H1 (cell line): ENCODE results near the gene DNAJA3. TPM values are rescaled to one million over a fixed set of nuclear protein-coding genes. Genes with fewer than 3 reads are reported as not detected.

Experiments
- CTCF ChIA-PET: fragments of 300-600 bp; sonication (Branson Sonifier 250); formaldehyde crosslinking; loops from one replicate; lab custom pipeline; 2021; ENCODE audit not compliant: partially characterized antibody; lab: Charles Lee
- POLR2A ChIA-PET: fragments of 300-600 bp; sonication (Branson Sonifier 250); formaldehyde crosslinking; loops from one replicate; lab custom pipeline; 2021; ENCODE audit warnings: inconsistent platforms; ENCODE audit not compliant: partially characterized antibody; lab: Charles Lee
- DNase-seq, 2 experiments: peaks; one replicate each; pipeline versions ENCODE4 v3.0.0 to v3.0.0-alpha.2; 2010 to 2022; ENCODE audit warnings: low spot score in 2 of 2, low read depth in 1 of 2, mixed read lengths in 1 of 2
- FAIRE-seq: peaks from 2 replicates; lab custom pipeline; 2011; peaks lifted over from hg19 to GRCh38; lab: Jason Lieb, UNC
- H2AFZ ChIP-seq: 2 replicates; pipeline ENCODE4 v1.8.1; 2012; ENCODE audit warnings: low read length, inconsistent platforms
- H2AK5ac ChIP-seq: 2 replicates; pipeline ENCODE4 v1.6.1; 2013; ENCODE audit warnings: low read depth, low read length
- H2BK120ac ChIP-seq: replicated peaks from 2 replicates; pipeline ENCODE3; 2013; ENCODE audit warnings: low read depth, low read length, inconsistent platforms
- H2BK12ac ChIP-seq: 2 replicates; pipeline ENCODE4 v1.6.1; 2013; ENCODE audit warnings: low read depth, low read length
- H2BK15ac ChIP-seq: 2 replicates; pipeline ENCODE4 v1.6.1; 2013; ENCODE audit warnings: low read length
- H2BK20ac ChIP-seq: 2 replicates; pipeline ENCODE4 v1.6.1; 2013; ENCODE audit warnings: low read length
- H2BK5ac ChIP-seq: 2 replicates; pipeline ENCODE4 v1.6.1; 2013; ENCODE audit warnings: low read depth, low read length
- H3K14ac ChIP-seq: 2 replicates; pipeline ENCODE4 v1.6.1; 2013; ENCODE audit warnings: inconsistent platforms; ENCODE audit not compliant: insufficient read length
- H3K18ac ChIP-seq: 2 replicates; pipeline ENCODE4 v1.6.1; 2013; ENCODE audit warnings: low read length; ENCODE audit errors: extremely low read depth
- H3K23ac ChIP-seq: 2 replicates; pipeline ENCODE4 v1.6.1; 2013; ENCODE audit warnings: inconsistent platforms; ENCODE audit not compliant: insufficient read length
- H3K23me2 ChIP-seq: 2 replicates; pipeline ENCODE4 v1.6.1; 2013; ENCODE audit warnings: low read depth, low read length
- H3K27ac ChIP-seq: 2 replicates; pipeline ENCODE4 v1.6.1; 2011; ENCODE audit warnings: low read depth, low read length, inconsistent platforms
- H3K27me3 ChIP-seq, 4 experiments: replicated peaks in 1 of 4; 1 replicate in 1 of 4; 2 replicates in 3 of 4; pipeline versions ENCODE4 v1.6.1 to v1.8.1; 2011 to 2013; ENCODE audit warnings: low read length in 3 of 4, mild to moderate bottlenecking in 3 of 4, inconsistent platforms in 2 of 4, mixed read lengths in 2 of 4, moderate library complexity in 1 of 4; ENCODE audit not compliant: control insufficient read depth in 3 of 4, insufficient read depth in 3 of 4; ENCODE audit errors: extremely low read depth in 1 of 4
- H3K36me3 ChIP-seq, 4 experiments: 2 replicates each; pipeline versions ENCODE4 v1.6.1 to v1.8.1; 2011 to 2013; ENCODE audit warnings: mild to moderate bottlenecking in 4 of 4, low read length in 3 of 4, moderate library complexity in 2 of 4, control low read depth in 1 of 4, inconsistent platforms in 1 of 4; ENCODE audit not compliant: insufficient read depth in 4 of 4, control insufficient read depth in 2 of 4
- H3K4ac ChIP-seq: replicated peaks from 2 replicates; pipeline ENCODE3; 2013; ENCODE audit warnings: low read length, low read depth, mixed read lengths, inconsistent platforms; ENCODE audit not compliant: insufficient read length
- H3K4me1 ChIP-seq, 4 experiments: replicated peaks in 1 of 4; 1 replicate in 1 of 4; 2 replicates in 3 of 4; pipeline versions ENCODE4 v1.6.1 to v1.8.1; 2011 to 2013; ENCODE audit warnings: low read length in 3 of 4, inconsistent platforms in 2 of 4, mixed read lengths in 1 of 4; ENCODE audit not compliant: insufficient read depth in 4 of 4, control insufficient read depth in 3 of 4
- H3K4me2 ChIP-seq, 2 experiments: 2 replicates each; pipeline versions ENCODE4 v1.6.1 to v1.8.1; 2011 to 2013; ENCODE audit warnings: low read depth in 2 of 2, low read length in 2 of 2, control low read depth in 1 of 2, inconsistent platforms in 1 of 2, mild to moderate bottlenecking in 1 of 2; ENCODE audit not compliant: insufficient read depth in 1 of 2
- H3K4me3 ChIP-seq, 4 experiments: fragments of 200-600, 300-600 bp in 1 of 4; sonication (generic), shearing (Covaris generic), sonication (Bioruptor Twin) in 1 of 4; 2 replicates each; pipeline versions ENCODE4 v1.5.1 to v1.8.1; 2011 to 2016; ENCODE audit warnings: low read length in 4 of 4, low read depth in 3 of 4, control low read depth in 2 of 4, inconsistent platforms in 2 of 4, mild to moderate bottlenecking in 2 of 4, mixed read lengths in 1 of 4, moderate library complexity in 1 of 4; ENCODE audit not compliant: insufficient read depth in 2 of 4; ENCODE audit errors: extremely low read depth in 1 of 4
- H3K56ac ChIP-seq: replicated peaks from 2 replicates; pipeline ENCODE3; 2013; ENCODE audit warnings: low read depth, mild to moderate bottlenecking, mixed read lengths, low read length, inconsistent platforms; ENCODE audit not compliant: insufficient read length
- H3K79me1 ChIP-seq: 2 replicates; pipeline ENCODE4 v1.6.1; 2013; ENCODE audit warnings: low read depth, low read length, control low read depth
- H3K79me2 ChIP-seq, 2 experiments: 2 replicates each; pipeline versions ENCODE4 v1.6.1 to v1.8.1; 2012 to 2013; ENCODE audit warnings: low read length in 2 of 2, mild to moderate bottlenecking in 2 of 2, inconsistent platforms in 1 of 2; ENCODE audit not compliant: insufficient read depth in 2 of 2, control insufficient read depth in 1 of 2
- H3K9ac ChIP-seq, 4 experiments: replicated peaks in 1 of 4; 1 replicate in 1 of 4; 2 replicates in 3 of 4; pipeline versions ENCODE4 v1.6.1 to v1.8.1; 2011 to 2013; ENCODE audit warnings: low read depth in 3 of 4, low read length in 3 of 4, control low read depth in 2 of 4, mild to moderate bottlenecking in 2 of 4, moderate library complexity in 2 of 4, inconsistent platforms in 1 of 4; ENCODE audit errors: extremely low read depth in 1 of 4
- H3K9me3 ChIP-seq, 2 experiments: 2 replicates each; pipeline versions ENCODE4 v1.6.1 to v1.8.1; 2012 to 2013; ENCODE audit warnings: mild to moderate bottlenecking in 2 of 2, moderate library complexity in 2 of 2, control low read depth in 1 of 2, inconsistent platforms in 1 of 2, low read depth in 1 of 2, low read length in 1 of 2, mixed read lengths in 1 of 2; ENCODE audit not compliant: insufficient read depth in 2 of 2
- H4K20me1 ChIP-seq, 2 experiments: replicated peaks in 1 of 2; 2 replicates each; pipeline versions ENCODE3 to v1.8.1; 2011 to 2013; ENCODE audit warnings: inconsistent platforms in 2 of 2, low read length in 2 of 2, mild to moderate bottlenecking in 1 of 2; ENCODE audit not compliant: insufficient read depth in 2 of 2, control insufficient read depth in 1 of 2
- H4K5ac ChIP-seq: 2 replicates; pipeline ENCODE4 v1.6.1; 2013; ENCODE audit warnings: low read length, low read depth, mixed read lengths, inconsistent platforms; ENCODE audit not compliant: insufficient read length
- H4K8ac ChIP-seq: 2 replicates; pipeline ENCODE4 v1.8.0; 2013; ENCODE audit warnings: mild to moderate bottlenecking, moderate library complexity, low read length, inconsistent platforms; ENCODE audit not compliant: insufficient read depth; ENCODE audit errors: extremely low read depth
- H4K91ac ChIP-seq: replicated peaks from 2 replicates; pipeline ENCODE3; 2013; ENCODE audit warnings: low read length, mixed read lengths, inconsistent platforms; ENCODE audit not compliant: insufficient read length
- MAFK ChIP-seq: IDR thresholded peaks from 2 replicates; pipeline ENCODE4 v1.6.1; 2012; ENCODE audit warnings: low read depth, mild to moderate bottlenecking, improper control_type of control experiment, low read length
- RXRA ChIP-seq: IDR thresholded peaks from 2 replicates; pipeline ENCODE4 v1.6.1; 2011; ENCODE audit warnings: low read depth, mild to moderate bottlenecking, low read length, moderate library complexity; ENCODE audit not compliant: insufficient read depth
- WGBS, 2 experiments: shearing (Covaris generic) in 1 of 2; methylation state at CpG; one replicate each; pipeline versions ENCODE4 v1.1.6 to v1.1.7; 2013 to 2015; ENCODE audit warnings: low lambda C conversion rate in 2 of 2, mixed read lengths in 2 of 2, inconsistent platforms in 1 of 2, low coverage in 1 of 2, missing lambda C conversion rate in 1 of 2; ENCODE audit not compliant: insufficient replicate concordance in 2 of 2, insufficient coverage in 1 of 2, insufficient read length in 1 of 2; ENCODE audit errors: extremely low coverage in 1 of 2, missing lambda C conversion rate in 1 of 2; 5-methylcytosine and 5-hydroxymethylcytosine counted together
- polyA plus RNA-seq, 7 experiments: library from polyadenylated mRNA; depleted of rRNA in 3 of 7; stranded (reverse) in 5 of 7; unstranded in 2 of 7; fragments of >200 nt in 5 of 7; fragments of 200-250 nt in 2 of 7; gene quantifications; 1 replicate in 5 of 7; 2 replicates in 1 of 7; 4 replicates in 1 of 7; pipeline versions ENCODE4 v1.2.1 to v1.2.3, GENCODE V29; 2011 to 2013; ENCODE audit warnings: missing spikeins in 2 of 7, mixed read lengths in 2 of 7
- total RNA-seq: library from RNA; stranded (reverse); fragmentation: NEBNext Ultra II Directional; extraction: Animal tissue kit (Norgen Biotek cat#: 25700); gene quantifications from 2 replicates; pipeline ENCODE4 v1.2.1, GENCODE V29; 2021

The DNAJA3 gene
- total and polyA plus RNA-seq, 2 of the 8 experiments (the other 6 are each of a cell fraction or from before 2014, with no cell fraction given) = 37.3 to 59.1 TPM

DNA sequence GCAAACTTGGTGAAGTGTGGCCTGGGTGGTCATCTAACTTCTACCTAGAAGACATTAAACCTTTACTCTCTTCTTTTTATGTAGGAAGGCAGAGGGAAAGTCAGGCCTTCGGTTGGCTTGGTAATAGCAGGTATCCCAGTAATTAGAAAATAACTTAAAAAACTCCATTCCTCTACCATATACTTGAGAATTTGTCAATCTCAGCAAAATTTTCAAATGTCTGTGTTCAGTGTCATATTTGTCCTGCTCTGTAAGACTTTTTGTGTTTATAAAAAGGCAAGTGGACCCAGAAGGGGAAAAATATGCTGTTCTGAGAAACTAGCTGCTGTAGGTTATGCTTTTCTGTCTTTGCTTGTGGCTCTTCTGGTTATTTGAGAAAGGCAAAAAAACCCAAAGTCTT lies 56.3 kb downstream of the DNAJA3 start:
- peaks cover under 1 to 4% of the 10 kb centered on the region in 2 experiments for H4K20me1 ChIP-seq
- FAIRE-seq (no peak), DNase-seq (no peak)
- H3K79me2 ChIP-seq = peaks cover 0 to 6% of the 10 kb centered on the region in 2 experiments; a peak in 2 of 4 replicates
- 0 out of 2 replicates have a peak, but pooled peaks cover 2% of the 10 kb centered on the region for H3K79me1 ChIP-seq
- H4K8ac ChIP-seq = no peak overlapping the region
- H3K14ac ChIP-seq = no peak overlapping the region
- H3K56ac ChIP-seq = no peak overlapping the region
- ChIA-PET CTCF (interaction anchor here (1.6 to 1.8 kb wide), 2 partner anchors 9 to 66 kb away, joined by 5 read pairs; no protein-coding TSS in a partner anchor), POLR2A (no interaction called here)
- no peak overlapping the region for H3K4ac ChIP-seq
- H3K36me3 ChIP-seq = 0 out of 8 replicates have a peak, but pooled peaks cover 0 to 3% (median 0%) of the 10 kb centered on the region in 4 experiments
- H4K5ac ChIP-seq = no peak overlapping the region
- H3K18ac ChIP-seq = no peak overlapping the region
- peaks cover 0 to 1% (median 1%) of the 10 kb centered on the region in 4 experiments; a peak in 5 of 7 replicates for H3K4me1 ChIP-seq
- H3K4me3 ChIP-seq = no peak overlapping the region
- H3K27ac ChIP-seq = no peak overlapping the region
- H2BK12ac ChIP-seq = no peak overlapping the region
- no peak overlapping the region for H3K9ac ChIP-seq
- TF ChIP-seq MAFK (peak; percentile 28; the same call in 1 of the 2 replicates), RXRA (no peak)
- no peak overlapping the region for H2BK120ac ChIP-seq
- 80% methylated on average over 1 of the region's 1 CpG; no CpG with 5 or more reads in 1 of the 2 experiments for WGBS, 2 experiments
- H2AK5ac ChIP-seq = no peak overlapping the region
- no peak overlapping the region for H4K91ac ChIP-seq
- H2BK5ac ChIP-seq = no peak overlapping the region
- H3K23me2 ChIP-seq = peaks cover 3% of the 10 kb centered on the region; the same call in 1 of the 2 replicates
- no peak overlapping the region for H2AFZ ChIP-seq
- no peaks in the 10 kb centered on the region for H3K27me3 ChIP-seq
- no peak overlapping the region for H2BK15ac ChIP-seq
- H3K23ac ChIP-seq = no peak overlapping the region
- H3K4me2 ChIP-seq = no peak overlapping the region
- H2BK20ac ChIP-seq = no peak overlapping the region
- H3K9me3 ChIP-seq = no peaks in the 10 kb centered on the region
